ENCODE results near the gene CMTR2. TPM values are rescaled to one million over a fixed set of nuclear protein-coding genes. Genes with fewer than 3 reads are reported as not detected.
A peak's percentile ranks its signal among the peaks of the same experiment; 100 is the strongest.
"Not testable (repeated sequence)": the region's sequence is repeated elsewhere in the genome, so short reads cannot be mapped to it uniquely, and the experiment has no call there.

The CMTR2 gene
- total and polyA plus RNA-seq, 12 donors, result 7.8 to 34.1 (median 18.5) TPM

GRCh38 chr16:71315269-71315668, 26.1 kb upstream of the CMTR2 start:
- no peak for DNase-seq
- WGBS, 4 donors, result 12 to 21% (median 17%) methylated on average over 3 of the region's 3 CpGs
- intact Hi-C loops (cut with DNase I), result no loop called here
- Histone ChIP-seq H3K9me3 (replicated peaks in 1 of 3) (no peaks in the 10 kb centered on the region), H3K36me3 (replicated peaks in 1 of 2) (no peaks in the 10 kb centered on the region), H3K27me3 (peaks cover 10% of the 10 kb centered on the region), H3K4me1 (replicated peaks in 1 of 2) (no peaks in the 10 kb centered on the region), H3K4me3 (no peak overlapping the region), H3K27ac (no peak overlapping the region)
- TF ChIP-seq POLR2A (IDR thresholded peaks at IDR 0.05) (no peak), CTCF (IDR thresholded peaks at IDR 0.05) (no peak)

- 49 to 70% (median 50%) methylated on average over 3 of the region's 3 CpGs for WGBS, 4 donors
- not testable (repeated sequence) for H3K4me1 ChIP-seq (replicated peaks in 1 of 2); H3K4me3 ChIP-seq; H3K36me3 ChIP-seq (replicated peaks in 1 of 2); H3K27ac ChIP-seq; DNase-seq; H3K9me3 ChIP-seq (replicated peaks in 1 of 3)
- intact Hi-C loops (cut with DNase I), result loop anchor here in 1 of 2 donors (5.0 kb wide), 1 partner anchor 96 kb away; no protein-coding TSS in a partner anchor
- peaks cover 10% of the 10 kb centered on the region for H3K27me3 ChIP-seq
Observed at GRCh38 chr16:71313591-71313990, 24.4 kb upstream of the CMTR2 start.

- H3K27ac ChIP-seq, result no peak overlapping the region
- no peaks in the 10 kb centered on the region for H3K36me3 ChIP-seq (replicated peaks in 1 of 2)
- peak in 5 of 7 donors; percentile 6 to 24 (median 18) for DNase-seq
- no peaks in the 10 kb centered on the region for H3K9me3 ChIP-seq (replicated peaks in 1 of 3)
- intact Hi-C loops (cut with DNase I), result loop anchor here in 1 of 2 donors (5.0 kb wide), 1 partner anchor 94 kb away; no protein-coding TSS in a partner anchor
- H3K4me1 ChIP-seq (replicated peaks in 1 of 2), result no peaks in the 10 kb centered on the region
- peaks cover 10% of the 10 kb centered on the region for H3K27me3 ChIP-seq
- WGBS, 4 donors, result 17 to 26% (median 19%) methylated on average over 7 of the region's 7 CpGs
- H3K4me3 ChIP-seq, result no peak overlapping the region
- TF ChIP-seq CTCF (IDR thresholded peaks at IDR 0.05) (peak; percentile 62 to 76 (median 74)), POLR2A (IDR thresholded peaks at IDR 0.05) (no peak)
Observed at GRCh38 chr16:71311553-71312158, 22.5 kb upstream of the CMTR2 start.

GRCh38 chr16:71303938-71304337, 14.7 kb upstream of the CMTR2 start:
- intact Hi-C loops (cut with DNase I), result no loop called here
- Histone ChIP-seq H3K4me3 (no peak overlapping the region), H3K4me1 (replicated peaks in 1 of 2) (no peaks in the 10 kb centered on the region), H3K27ac (no peak overlapping the region), H3K27me3 (peaks cover 4% of the 10 kb centered on the region), H3K36me3 (replicated peaks in 1 of 2) (no peaks in the 10 kb centered on the region), H3K9me3 (replicated peaks in 1 of 3) (no peaks in the 10 kb centered on the region)
- WGBS, 4 donors, result 60 to 82% (median 61%) methylated on average over 2 to 5 of the region's 5 CpGs
- TF ChIP-seq POLR2A (IDR thresholded peaks at IDR 0.05) (no peak), CTCF (IDR thresholded peaks at IDR 0.05) (no peak)
- no peak for DNase-seq

- WGBS, 4 donors, result 62 to 76% (median 69%) methylated on average over 2 of the region's 2 CpGs
- Histone ChIP-seq H3K36me3 (replicated peaks in 1 of 2) (no peaks in the 10 kb centered on the region), H3K4me3 (no peak overlapping the region), H3K4me1 (replicated peaks in 1 of 2) (no peaks in the 10 kb centered on the region), H3K27me3 (peaks cover 9% of the 10 kb centered on the region), H3K27ac (no peak overlapping the region), H3K9me3 (replicated peaks in 1 of 3) (no peaks in the 10 kb centered on the region)
- TF ChIP-seq POLR2A (IDR thresholded peaks at IDR 0.05), result no peak
- TF ChIP-seq CTCF (IDR thresholded peaks at IDR 0.05), result no peak
- DNase-seq, result no peak
- intact Hi-C loops (cut with DNase I), result no loop called here
Observed at GRCh38 chr16:71297341-71297634, 8.1 kb upstream of the CMTR2 start.
